Loucy (cell line): ENCODE data around the gene C1GALT1.

Experiments
- H2AFZ ChIP-seq: fragments of 200-600 bp; sonication (generic); 2 replicates; pipeline ENCODE4 v1.6.0; 2016; ENCODE audit warnings: antibody characterized with exemption, mild to moderate bottlenecking, low read length, moderate library complexity
- H3F3A ChIP-seq: fragments of 200-600 bp; 2 replicates; pipeline ENCODE4 v1.6.0; 2016; ENCODE audit warnings: antibody characterized with exemption, low read depth, mild to moderate bottlenecking
- H3K27me3 ChIP-seq: fragments of 200-600 bp; sonication (generic); 2 replicates; pipeline ENCODE4 v1.6.1; 2014; ENCODE audit warnings: low read length, mild to moderate bottlenecking; ENCODE audit not compliant: insufficient read depth, poor library complexity, severe bottlenecking
- H3K36me3 ChIP-seq: fragments of 200-600 bp; sonication (generic); 2 replicates; pipeline ENCODE4 v1.6.1; 2016; ENCODE audit warnings: low read length; ENCODE audit not compliant: insufficient read depth
- H3K4me1 ChIP-seq: fragments of 200-600 bp; sonication (generic); 2 replicates; pipeline ENCODE4 v1.5.1; 2014; ENCODE audit warnings: low read length, mild to moderate bottlenecking; ENCODE audit not compliant: insufficient read depth, poor library complexity, severe bottlenecking
- H3K4me2 ChIP-seq: fragments of 200-600 bp; sonication (generic); 2 replicates; pipeline ENCODE4 v1.6.0; 2014; ENCODE audit warnings: antibody characterized with exemption, low read length, low read depth, mild to moderate bottlenecking; ENCODE audit not compliant: poor library complexity, severe bottlenecking
- H3K4me3 ChIP-seq: fragments of 200-600 bp; sonication (generic); 2 replicates; pipeline ENCODE4 v1.5.1; 2014; ENCODE audit warnings: low read length, mild to moderate bottlenecking, mixed read lengths; ENCODE audit not compliant: poor library complexity, severe bottlenecking
- H3K79me2 ChIP-seq: fragments of 200-600 bp; sonication (generic); 2 replicates; pipeline ENCODE4 v1.6.1; 2014; ENCODE audit warnings: low read length; ENCODE audit not compliant: insufficient read depth
- H3K9ac ChIP-seq: fragments of 200-600 bp; sonication (generic); 2 replicates; pipeline ENCODE4 v1.6.0; 2014; ENCODE audit warnings: mild to moderate bottlenecking, low read depth, low read length, moderate library complexity; ENCODE audit not compliant: poor library complexity, severe bottlenecking
- H3K9me2 ChIP-seq: fragments of 200-600 bp; sonication (generic); replicated peaks from 2 replicates; pipeline ENCODE4 v1.6.1; 2016; ENCODE audit warnings: low read depth, low read length, mixed read lengths
- H3K9me3 ChIP-seq: fragments of 200-600 bp; sonication (generic); 2 replicates; pipeline ENCODE4 v1.6.1; 2014; ENCODE audit warnings: mild to moderate bottlenecking, antibody characterized with exemption, low read length, low read depth; ENCODE audit not compliant: insufficient read depth
- H4K20me1 ChIP-seq: fragments of 200-600 bp; sonication (generic); 2 replicates; pipeline ENCODE4 v1.6.0; 2014; ENCODE audit warnings: antibody characterized with exemption, low read length, mild to moderate bottlenecking; ENCODE audit not compliant: insufficient read depth, poor library complexity, severe bottlenecking
- CTCF ChIP-seq: fragments of 200-600 bp; sonication (generic); conservative IDR thresholded peaks from 2 replicates; pipeline ENCODE4 v1.5.1; 2014; ENCODE audit warnings: mild to moderate bottlenecking, antibody characterized with exemption, low read length
- EZH2phosphoT487 ChIP-seq: fragments of 200-600 bp; IDR thresholded peaks from 2 replicates; pipeline ENCODE4 v1.6.1; 2018; ENCODE audit warnings: antibody characterized with exemption, mild to moderate bottlenecking, moderate library complexity, borderline replicate concordance

C1GALT1 gene

GRCh38 chr7:7146837-7147236 lies 35.5 kb upstream of the C1GALT1 start:
- Histone ChIP-seq H4K20me1 (no peaks in the 10 kb centered on the region), H3K27me3 (no peaks in the 10 kb centered on the region), H3K4me3 (no peak overlapping the region), H3K9me2 (no peaks in the 10 kb centered on the region), H3K4me1 (peaks cover 14% of the 10 kb centered on the region), H2AFZ (no peak overlapping the region), H3K9me3 (no peaks in the 10 kb centered on the region), H3K36me3 (no peaks in the 10 kb centered on the region), H3K4me2 (no peak overlapping the region), H3K79me2 (no peaks in the 10 kb centered on the region), H3K9ac (no peak overlapping the region), H3F3A (no peaks in the 10 kb centered on the region)
- TF ChIP-seq EZH2phosphoT487 (no peak), CTCF (no peak)

- no peaks in the 10 kb centered on the region for H3K36me3 ChIP-seq
- peaks cover 18% of the 10 kb centered on the region for H3K4me1 ChIP-seq
- H3F3A ChIP-seq, result no peaks in the 10 kb centered on the region
- no peaks in the 10 kb centered on the region for H3K27me3 ChIP-seq
- TF ChIP-seq EZH2phosphoT487, result no peak
- no peak for TF ChIP-seq CTCF
- H3K79me2 ChIP-seq, result no peaks in the 10 kb centered on the region
- H3K9ac ChIP-seq, result no peak overlapping the region
- H2AFZ ChIP-seq, result peak overlapping the region; percentile 78
- H4K20me1 ChIP-seq, result no peaks in the 10 kb centered on the region
- no peaks in the 10 kb centered on the region for H3K9me2 ChIP-seq
- H3K4me3 ChIP-seq, result no peak overlapping the region
- no peak overlapping the region for H3K4me2 ChIP-seq
- H3K9me3 ChIP-seq, result peaks cover 6% of the 10 kb centered on the region; the same call in 1 of the 2 replicates
Observed at GRCh38 chr7:7148798-7149481, 33.4 kb upstream of the C1GALT1 start.

GRCh38 chr7:7151285-7151684 lies 31.1 kb upstream of the C1GALT1 start:
- no peaks in the 10 kb centered on the region for H3K79me2 ChIP-seq
- H2AFZ ChIP-seq, result no peak overlapping the region; the same call in 1 of the 2 replicates
- no peaks in the 10 kb centered on the region for H3F3A ChIP-seq
- no peaks in the 10 kb centered on the region for H3K36me3 ChIP-seq
- no peaks in the 10 kb centered on the region for H3K9me2 ChIP-seq
- TF ChIP-seq EZH2phosphoT487 (no peak), CTCF (no peak)
- no peak overlapping the region for H3K9ac ChIP-seq
- no peak overlapping the region for H3K4me3 ChIP-seq
- peaks cover 22% of the 10 kb centered on the region for H3K4me1 ChIP-seq
- H3K4me2 ChIP-seq, result peak overlapping the region; percentile 50
- no peaks in the 10 kb centered on the region for H4K20me1 ChIP-seq
- H3K27me3 ChIP-seq, result no peaks in the 10 kb centered on the region
- peaks cover 6% of the 10 kb centered on the region; the same call in 1 of the 2 replicates for H3K9me3 ChIP-seq
